ENCODE measurements around the gene DENND1C. TPM values are rescaled to one million over a fixed set of nuclear protein-coding genes. Genes with fewer than 3 reads are reported as not detected.

Gene DENND1C
- total and polyA plus RNA-seq, 9 of the 15 experiments (the other 6 are each of a cell fraction or from before 2014, with no cell fraction given) = 0.03 to 1.2 (median 0.32) TPM; not detected in 1

GRCh38 chr19:6527893-6528543 lies 46.4 kb upstream of the DENND1C start:
- CTCF ChIA-PET (ENCODE audit: low intra/inter-chr PET ratio) = no interaction called here

More at GRCh38 chr19:6527893-6528543, 46.4 kb upstream of the DENND1C start:
- POLR2A ChIA-PET = interaction anchor here (0.5 to 1.0 kb wide), 2 partner anchors 12 to 50 kb away, joined by 3 read pairs; no protein-coding TSS in a partner anchor
- no peak overlapping the region; a peak in 1 of 4 replicates for H3K9ac ChIP-seq (ENCODE audit: insufficient read depth in 1 of 2, low read depth in 2 of 2, low read length in 2 of 2)
- peaks cover 33 to 51% of the 10 kb centered on the region in 2 experiments for H3K4me1 ChIP-seq (replicated peaks in 1 of 2; ENCODE audit: control insufficient read depth in 2 of 2, insufficient read depth in 2 of 2, low read length in 2 of 2)
- H3K27me3 ChIP-seq (ENCODE audit: control insufficient read depth in 2 of 2, insufficient read depth in 2 of 2, low read length in 2 of 2) = no peaks in the 10 kb centered on the region
- BruUV-seq (replicated peaks) = no TSS peak
- no peak overlapping the region for H3K4me3 ChIP-seq
- H3K4me2 ChIP-seq (ENCODE audit: insufficient read depth, low read length) = peak overlapping the region; percentile 33; the same call in 1 of the 2 replicates
- WGBS (ENCODE audit: insufficient coverage, low coverage, missing lambda C conversion rate) = 64% methylated on average over 16 of the region's 17 CpGs
- peaks cover 22% of the 10 kb centered on the region for H3K79me2 ChIP-seq (ENCODE audit: control insufficient read depth, insufficient read depth, low read length)
- in situ Hi-C loops (cut with MboI) = loop anchor here (10.0 kb wide), 1 partner anchor 337 kb away; no protein-coding TSS in a partner anchor
- FAIRE-seq (no peak), DNase-seq (ENCODE audit: extremely low read depth in 1 of 4, low spot score in 3 of 4) (no peak), ATAC-seq (no peak)
- H3K9me3 ChIP-seq (replicated peaks; ENCODE audit: control insufficient read depth, insufficient read depth, low read depth, low read length) = no peaks in the 10 kb centered on the region
- peaks cover 7% of the 10 kb centered on the region for H3K9me1 ChIP-seq (ENCODE audit: control insufficient read depth, insufficient read depth, low read length)
- TF ChIP-seq NBN (IDR thresholded peaks at IDR 0.05; ENCODE audit: low read depth) (no peak), GTF2A2 (tag; IDR thresholded peaks at IDR 0.05) (no peak), GABPB1 (CRISPR knock-in tag; IDR thresholded peaks at IDR 0.05) (0 out of 2 replicates have a peak, but pooled peaks have one; percentile 7), NR2C1 (IDR thresholded peaks at IDR 0.05) (peak; percentile 56), NR2C1 (tag; IDR thresholded peaks at IDR 0.05) (no peak), SRSF1 (IDR thresholded peaks at IDR 0.05; ENCODE audit: low read depth, low read length) (no peak), SRSF7 (optimal IDR thresholded peaks at IDR 0.05; ENCODE audit: low read depth, low read length) (no peak), BDP1 (IDR thresholded peaks at IDR 0.05; ENCODE audit: insufficient read depth, insufficient read length) (no peak), NFRKB (IDR thresholded peaks at IDR 0.05; ENCODE audit: low read depth) (no peak), HDAC8 (tag; IDR thresholded peaks at IDR 0.05) (no peak), ERF (CRISPR knock-in tag; IDR thresholded peaks at IDR 0.05) (no peak), SIRT6 (IDR thresholded peaks at IDR 0.05; ENCODE audit: low read depth, low read length) (no peak), ZC3H4 (CRISPR knock-in tag; IDR thresholded peaks at IDR 0.05; ENCODE audit: borderline replicate concordance) (no peak)
- H3K36me3 ChIP-seq (ENCODE audit: control insufficient read depth, insufficient read depth, low read length) = no peaks in the 10 kb centered on the region; the same call in 2 of the 3 replicates
- H4K20me1 ChIP-seq (replicated peaks; ENCODE audit: control insufficient read depth, insufficient read depth, low read length) = no peaks in the 10 kb centered on the region; the same call in 1 of the 2 replicates
- H2AFZ ChIP-seq (ENCODE audit: low read depth, low read length) = peak overlapping the region; percentile 74
- H3K27ac ChIP-seq (ENCODE audit: extremely low read depth, low read depth, low read length) = peak overlapping the region; percentile 55; the same call in 1 of the 3 replicates
- intact Hi-C loops (cut with micrococcal nuclease) = no loop called here

Data from K562 (cell line).